H1 (cell line): ENCODE data around the gene ST6GALNAC3. TPM values are rescaled to one million over a fixed set of nuclear protein-coding genes. Genes with fewer than 3 reads are reported as not detected.

ENCODE experiments used
- CEBPB ChIP-seq: IDR thresholded peaks from 2 replicates; pipeline ENCODE4 v1.6.1; 2012; ENCODE audit warnings: low read depth, low read length
- EGR1 ChIP-seq: IDR thresholded peaks from 2 replicates; pipeline ENCODE4 v1.6.1; 2011; ENCODE audit warnings: low read depth, low read length, borderline replicate concordance
- GABPA ChIP-seq: IDR thresholded peaks from 2 replicates; pipeline ENCODE4 v1.6.1; 2011; ENCODE audit warnings: mild to moderate bottlenecking, low read length, moderate library complexity, borderline replicate concordance; ENCODE audit not compliant: insufficient read depth
- GTF2F1 ChIP-seq: IDR thresholded peaks from 2 replicates; pipeline ENCODE4 v1.6.1; 2012; ENCODE audit warnings: low read depth, low read length, improper control_type of control experiment, borderline replicate concordance
- KDM5A ChIP-seq: fragments of 200-600 bp; IDR thresholded peaks from 2 replicates; pipeline ENCODE4 v1.7.1; 2012; ENCODE audit warnings: mild to moderate bottlenecking, low read length, inconsistent platforms, mixed read lengths
- POLR2AphosphoS5 ChIP-seq: IDR thresholded peaks from 2 replicates; pipeline ENCODE4 v1.6.1; 2011; ENCODE audit warnings: low read depth, low read length
- RNF2 ChIP-seq: fragments of 200-900, 300-1000 bp; sonication (generic); IDR thresholded peaks from 2 replicates; pipeline ENCODE4 v1.7.1; 2016; ENCODE audit warnings: borderline replicate concordance, low read depth, mild to moderate bottlenecking, antibody characterized with exemption, low read length; ENCODE audit not compliant: poor library complexity, severe bottlenecking; ENCODE audit errors: missing control alignments
- SIN3A ChIP-seq, 2 experiments: IDR thresholded peaks in 1 of 2; conservative IDR thresholded peaks in 1 of 2; 2 replicates each; pipeline ENCODE4 v1.6.1; 2011 to 2012; ENCODE audit warnings: low read length in 2 of 2, improper control_type of control experiment in 1 of 2, low read depth in 1 of 2, mild to moderate bottlenecking in 1 of 2
- SP1 ChIP-seq: IDR thresholded peaks from 2 replicates; pipeline ENCODE4 v1.6.1; 2011; ENCODE audit warnings: low read depth, low read length
- polyA plus RNA-seq, 7 experiments: library from polyadenylated mRNA; depleted of rRNA in 3 of 7; stranded (reverse) in 5 of 7; unstranded in 2 of 7; fragments of >200 nt in 5 of 7; fragments of 200-250 nt in 2 of 7; gene quantifications; 1 replicate in 5 of 7; 2 replicates in 1 of 7; 4 replicates in 1 of 7; pipeline versions ENCODE4 v1.2.1 to v1.2.3, GENCODE V29; 2011 to 2013; ENCODE audit warnings: missing spikeins in 2 of 7, mixed read lengths in 2 of 7
- total RNA-seq: library from RNA; stranded (reverse); fragmentation: NEBNext Ultra II Directional; extraction: Animal tissue kit (Norgen Biotek cat#: 25700); gene quantifications from 2 replicates; pipeline ENCODE4 v1.2.1, GENCODE V29; 2021

ST6GALNAC3 gene
- total and polyA plus RNA-seq, 2 of the 8 experiments (the other 6 are each of a cell fraction or from before 2014, with no cell fraction given): 4.9 to 19.0 TPM

DNA sequence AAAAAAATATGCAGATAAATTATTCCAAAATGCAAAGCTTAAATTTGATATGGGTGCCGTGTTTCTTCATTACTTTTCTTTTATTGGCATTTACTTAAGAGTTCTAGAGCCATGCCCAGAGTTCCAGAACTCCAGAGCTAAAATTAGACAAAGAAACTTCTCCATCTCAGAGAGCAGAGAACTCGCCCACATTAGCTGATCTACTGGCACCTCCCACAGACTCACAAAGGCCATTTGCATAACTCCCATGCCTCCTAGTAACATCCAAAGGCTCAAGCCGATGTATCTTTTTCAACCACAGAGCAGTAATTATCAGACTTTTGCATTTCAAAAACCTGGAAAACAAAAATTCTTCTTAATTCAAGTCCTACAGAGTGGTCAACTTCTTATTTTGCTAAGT, 468.9 kb downstream of the ST6GALNAC3 start (continued):
- TF ChIP-seq RNF2 (no peak), SP1 (no peak), EGR1 (no peak), GTF2F1 (no peak), SIN3A (conservative IDR thresholded peaks at IDR 0.05 in 1 of 2, IDR thresholded peaks at IDR 0.05 in 1 of 2; ENCODE audit: low read depth in 1 of 2, low read length in 2 of 2) (no peak), KDM5A (no peak), GABPA (no peak), POLR2AphosphoS5 (no peak), CEBPB (no peak)
